Stimulated activated naive CD8-positive, alpha-beta T cell treated with anti-CD3 and anti-CD28 coated beads, Interleukin-15, amount 100 ng/mL, for 72 hours (primary cell): ENCODE data around the gene CACNA1G.

Experiments used
- ATAC-seq: fragments of 150-1000 bp; cut with Tn5 transposase; 2 replicates; pipeline ENCODE4 v1.10.0; 2021; ENCODE audit warnings: mild to moderate bottlenecking, moderate library complexity
- DNase-seq, 2 donors: peaks; one replicate each; pipeline ENCODE4 v3.0.0; 2021 to 2022
- H3K27ac Mint-ChIP-seq, 2 donors: one replicate each; pipeline ENCODE4 v1.8.0; 2022; ENCODE audit warnings: mild to moderate bottlenecking in 2 of 2, mixed read lengths in 2 of 2, moderate library complexity in 2 of 2
- H3K27me3 Mint-ChIP-seq: one replicate; pipeline ENCODE4 v1.8.0; 2022; ENCODE audit warnings: mixed read lengths
- H3K4me1 Mint-ChIP-seq: one replicate; pipeline ENCODE4 v1.8.0; 2022; ENCODE audit warnings: mild to moderate bottlenecking, mixed read lengths
- H3K4me3 Mint-ChIP-seq, 2 donors: one replicate each; pipeline ENCODE4 v1.8.0; 2022; ENCODE audit warnings: mild to moderate bottlenecking in 2 of 2, mixed read lengths in 2 of 2, moderate library complexity in 1 of 2
- H3K9me3 Mint-ChIP-seq, 2 donors: one replicate each; pipeline ENCODE4 v1.8.0; 2022; ENCODE audit warnings: mixed read lengths in 2 of 2

CACNA1G gene

DNA sequence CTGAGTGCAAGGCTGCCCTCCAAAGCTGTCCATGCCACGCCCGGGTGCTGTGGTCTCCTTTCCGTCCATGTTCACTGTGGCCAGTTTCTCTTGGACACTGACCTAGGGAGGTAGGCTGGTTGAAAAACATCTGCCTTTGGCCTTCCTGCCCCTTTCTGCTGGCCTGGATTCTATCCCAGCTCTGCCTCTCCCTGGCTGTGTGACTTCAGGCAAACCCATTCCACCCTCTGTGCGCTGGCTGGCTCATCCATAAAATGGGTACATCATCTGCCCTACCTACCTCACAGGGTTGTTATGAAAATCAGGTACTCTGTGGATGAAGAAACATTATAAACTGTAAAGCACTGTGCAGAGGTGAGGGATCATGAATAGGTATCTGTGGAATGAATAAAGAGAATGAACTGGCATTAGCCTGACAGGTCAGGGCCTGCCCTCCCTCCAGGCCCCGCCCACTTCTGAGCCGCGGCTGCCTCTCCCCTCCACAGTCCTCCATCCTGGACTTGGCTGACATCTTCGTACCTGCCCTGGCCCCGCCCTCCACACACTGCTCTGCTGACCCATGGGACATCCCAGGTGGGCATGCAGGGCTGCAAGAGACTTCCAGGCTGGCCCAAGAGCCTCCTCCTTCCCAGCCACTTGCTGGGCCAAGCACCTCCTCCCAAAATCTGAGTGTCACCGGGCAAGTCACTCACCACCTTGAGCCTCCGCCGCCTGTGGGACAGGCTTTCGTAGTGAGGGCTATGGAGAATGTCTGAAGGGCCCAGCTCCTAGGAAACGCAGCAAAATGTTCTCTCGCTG is 20.6 kb upstream of the CACNA1G start:
- H3K4me1 Mint-ChIP-seq, result peaks cover 18% of the 10 kb centered on the region
- no peak overlapping the region for H3K4me3 Mint-ChIP-seq
- ATAC-seq, result no peak
- DNase-seq, result no peak
- peaks cover 23% of the 10 kb centered on the region for H3K27me3 Mint-ChIP-seq
- H3K9me3 Mint-ChIP-seq, result no peaks in the 10 kb centered on the region
- peak overlapping the region in 1 of 2 donors; percentile 48 for H3K27ac Mint-ChIP-seq

DNA sequence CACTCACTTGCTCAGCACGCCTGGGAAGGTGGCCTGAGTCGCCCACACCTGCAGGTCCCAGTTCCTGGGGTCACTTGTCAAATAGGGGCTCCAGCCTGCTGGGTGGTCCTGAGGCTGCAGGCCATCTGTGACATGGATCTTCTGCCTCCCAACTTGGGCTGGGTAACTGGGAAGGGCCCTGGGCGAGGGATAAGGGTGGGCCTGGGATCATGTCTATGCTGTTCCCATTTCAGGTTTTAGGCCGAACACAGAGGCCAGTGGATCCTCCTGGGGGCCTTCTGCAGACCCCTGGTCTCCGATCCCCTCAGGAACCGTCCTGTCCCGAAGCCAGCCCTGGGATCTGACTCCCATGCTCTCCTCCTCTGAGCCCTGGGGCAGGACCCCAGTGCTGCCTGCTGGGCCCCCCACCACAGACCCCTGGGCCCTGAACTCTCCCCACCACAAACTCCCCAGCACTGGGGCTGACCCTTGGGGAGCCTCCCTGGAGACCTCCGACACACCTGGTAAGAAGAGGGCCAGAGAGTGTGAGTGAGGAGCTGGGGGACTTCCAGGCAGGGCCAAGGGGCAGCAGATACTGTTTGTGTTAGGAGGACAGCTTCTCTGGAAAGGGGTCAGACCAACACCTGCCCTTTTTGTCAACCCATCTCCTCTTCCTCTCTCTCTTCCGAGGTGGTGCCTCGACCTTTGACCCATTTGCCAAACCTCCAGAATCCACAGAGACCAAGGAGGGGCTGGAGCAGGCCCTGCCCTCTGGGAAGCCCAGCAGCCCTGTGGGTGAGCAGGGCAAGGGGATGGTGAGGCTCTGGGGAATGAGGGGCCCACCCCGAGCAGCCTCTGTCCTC is 19.7 kb upstream of the CACNA1G start:
- H3K27me3 Mint-ChIP-seq, result peaks cover 15% of the 10 kb centered on the region
- ATAC-seq (no peak), DNase-seq (no peak)
- peaks cover 18% of the 10 kb centered on the region for H3K4me1 Mint-ChIP-seq
- peak overlapping the region; percentile 88 to 94 for H3K4me3 Mint-ChIP-seq
- no peak overlapping the region for H3K27ac Mint-ChIP-seq
- no peaks in the 10 kb centered on the region for H3K9me3 Mint-ChIP-seq

DNA sequence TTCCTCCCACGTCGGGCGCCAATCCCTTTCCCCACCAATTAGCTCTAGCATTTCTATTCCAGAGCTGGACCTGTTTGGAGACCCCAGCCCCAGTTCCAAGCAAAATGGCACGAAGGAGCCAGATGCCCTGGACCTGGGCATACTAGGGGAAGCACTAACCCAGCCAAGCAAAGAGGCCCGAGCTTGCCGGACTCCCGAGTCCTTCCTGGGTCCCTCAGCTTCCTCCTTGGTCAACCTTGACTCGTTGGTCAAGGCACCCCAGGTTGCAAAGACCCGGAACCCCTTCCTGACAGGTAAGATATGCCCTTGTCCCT is 19.2 kb upstream of the CACNA1G start:
- DNase-seq, result no peak
- Mint-ChIP-seq H3K4me3 (peak overlapping the region; percentile 88 to 94), H3K4me1 (peaks cover 18% of the 10 kb centered on the region), H3K27me3 (peaks cover 14% of the 10 kb centered on the region), H3K9me3 (no peaks in the 10 kb centered on the region), H3K27ac (peak overlapping the region in 1 of 2 donors; percentile 11)
- no peak for ATAC-seq

DNA sequence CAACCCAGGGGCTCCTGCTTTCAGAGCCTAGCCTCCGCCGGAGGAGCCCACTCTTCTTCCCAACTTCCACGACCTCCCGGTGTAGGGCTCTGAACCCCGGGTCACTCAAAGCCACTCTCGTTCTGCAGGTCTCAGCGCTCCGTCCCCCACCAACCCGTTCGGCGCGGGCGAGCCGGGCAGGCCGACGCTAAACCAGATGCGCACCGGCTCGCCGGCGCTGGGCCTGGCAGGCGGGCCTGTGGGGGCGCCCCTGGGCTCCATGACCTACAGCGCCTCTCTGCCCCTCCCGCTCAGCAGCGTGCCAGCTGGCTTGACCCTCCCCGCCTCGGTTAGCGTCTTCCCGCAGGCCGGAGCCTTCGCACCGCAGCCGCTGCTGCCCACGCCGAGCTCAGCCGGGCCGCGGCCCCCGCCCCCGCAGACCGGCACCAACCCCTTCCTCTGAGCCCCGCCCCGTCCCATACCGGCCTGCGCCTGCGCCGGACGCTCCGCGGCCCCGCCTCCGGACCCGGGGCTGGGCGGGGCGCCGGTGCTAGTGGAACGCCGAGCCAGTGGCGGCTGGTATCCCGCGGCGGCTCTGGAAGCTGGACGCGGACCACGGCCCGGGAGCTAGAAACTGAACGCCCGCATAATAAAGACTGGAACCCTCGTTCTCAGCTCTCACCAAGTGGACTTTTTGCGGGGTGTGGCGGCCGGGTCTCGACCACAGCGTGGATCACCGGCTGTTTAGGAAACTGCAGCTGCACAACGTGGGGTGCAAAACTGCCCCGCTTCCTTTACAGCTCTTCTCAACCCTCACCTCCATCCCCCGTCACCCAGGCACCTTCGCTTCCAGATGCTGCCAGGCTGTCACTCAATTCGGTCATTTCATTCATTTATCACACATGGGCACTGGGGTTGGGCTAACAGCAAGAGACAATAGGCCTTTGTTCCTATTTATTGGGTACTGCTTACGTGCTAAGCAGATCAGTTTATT is 18.5 kb upstream of the CACNA1G start:
- H3K27ac Mint-ChIP-seq, result peak overlapping the region in 1 of 2 donors; percentile 57
- peak overlapping the region; percentile 88 to 94 for H3K4me3 Mint-ChIP-seq
- peaks cover 14% of the 10 kb centered on the region for H3K27me3 Mint-ChIP-seq
- H3K9me3 Mint-ChIP-seq, result no peaks in the 10 kb centered on the region
- DNase-seq (peak; percentile 79 to 87), ATAC-seq (peak; percentile 85)
- peaks cover 22% of the 10 kb centered on the region for H3K4me1 Mint-ChIP-seq

DNA sequence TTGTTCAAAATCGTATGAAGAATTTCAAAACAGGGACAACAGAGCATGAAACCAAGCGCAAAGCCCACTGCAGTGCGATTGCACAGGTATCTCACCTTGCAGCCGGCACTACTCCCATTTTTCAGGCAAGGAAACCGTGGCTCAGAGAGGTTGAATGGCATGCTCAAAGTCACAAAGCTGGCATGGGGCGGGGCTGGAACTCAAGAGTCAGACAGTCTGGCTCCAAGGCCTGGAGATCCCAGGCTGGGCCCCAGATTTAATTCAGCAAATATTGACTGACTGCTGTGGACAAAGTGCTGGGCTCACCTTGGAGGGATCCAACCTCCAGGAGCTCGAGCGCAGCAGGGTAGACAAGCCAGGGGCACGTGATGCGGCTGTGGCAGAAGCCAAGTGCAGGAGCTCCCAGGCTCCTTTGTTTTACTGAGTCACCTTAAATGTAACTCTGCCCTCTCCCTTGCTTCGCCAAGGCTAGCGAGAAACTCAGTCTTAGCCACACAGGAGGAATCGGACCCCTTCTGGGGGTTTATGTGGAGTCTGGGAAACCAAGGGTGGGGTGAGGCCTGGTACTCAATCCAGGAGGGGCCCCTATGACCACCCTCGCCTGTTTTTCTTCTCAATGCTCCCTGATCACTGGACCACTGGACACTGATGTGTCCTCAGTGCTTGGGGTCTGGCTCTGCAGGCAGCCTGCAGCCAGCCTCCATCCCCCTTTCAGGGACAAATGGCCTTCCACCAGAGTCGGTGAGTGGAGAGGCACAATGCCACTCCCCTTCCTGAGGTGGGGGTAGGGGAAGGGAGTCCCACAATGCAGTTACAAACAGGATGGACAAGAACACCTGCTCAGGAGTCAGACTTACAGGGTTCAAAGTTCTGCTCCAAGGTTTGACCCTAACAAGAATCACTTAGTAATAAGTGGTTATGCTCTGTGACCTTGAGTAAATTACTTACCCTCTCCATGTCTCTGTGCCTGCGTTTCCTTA is 17.4 kb upstream of the CACNA1G start:
- H3K27me3 Mint-ChIP-seq, result peaks cover 14% of the 10 kb centered on the region
- H3K9me3 Mint-ChIP-seq, result no peaks in the 10 kb centered on the region
- no peak for ATAC-seq
- H3K27ac Mint-ChIP-seq, result no peak overlapping the region
- no peak for DNase-seq
- H3K4me1 Mint-ChIP-seq, result peaks cover 29% of the 10 kb centered on the region
- peak overlapping the region in 1 of 2 donors; percentile 88 for H3K4me3 Mint-ChIP-seq

DNA sequence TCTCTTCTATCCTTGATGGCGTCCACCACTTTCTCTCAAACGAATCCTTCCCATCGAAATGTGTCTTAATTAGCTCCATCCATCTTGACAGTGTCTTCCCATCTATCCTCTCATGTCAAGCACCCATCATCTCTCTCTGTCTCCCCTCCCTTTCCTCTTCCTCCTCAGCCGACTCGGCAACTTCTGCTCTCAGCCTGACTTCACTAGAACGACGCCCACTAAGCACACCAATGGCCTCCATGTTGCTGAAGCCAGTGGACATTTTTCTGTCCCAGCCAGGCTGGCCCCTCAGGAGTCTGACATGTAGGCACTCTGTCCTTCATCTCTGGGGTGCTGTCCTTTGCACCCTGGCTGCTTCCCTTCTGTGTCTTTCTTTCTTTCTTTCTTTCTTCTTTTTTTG is 16.0 kb upstream of the CACNA1G start:
- no peak for DNase-seq
- Mint-ChIP-seq H3K27me3 (peaks cover 14% of the 10 kb centered on the region), H3K4me1 (peaks cover 30% of the 10 kb centered on the region), H3K4me3 (no peak overlapping the region), H3K27ac (no peak overlapping the region), H3K9me3 (no peaks in the 10 kb centered on the region)
- ATAC-seq, result no peak

DNA sequence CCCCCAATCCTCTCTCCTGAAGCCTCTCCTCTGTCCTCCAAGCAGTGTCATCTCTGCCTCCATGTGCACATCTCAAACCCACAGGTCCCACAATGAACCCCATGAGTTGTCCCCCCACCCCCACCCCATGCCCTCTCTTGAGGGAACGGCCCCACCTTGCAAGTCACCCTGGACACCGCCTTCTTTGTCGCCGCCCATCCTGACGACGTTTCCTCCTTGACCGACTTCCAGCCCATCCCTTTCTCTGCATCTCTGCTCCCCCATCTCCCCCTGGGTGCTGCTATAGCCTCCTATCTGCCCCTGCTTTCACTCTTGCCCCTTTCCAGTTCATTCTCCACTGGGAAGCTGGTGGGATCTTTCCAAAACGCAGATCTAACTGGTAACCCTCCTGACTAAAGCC is 15.2 kb upstream of the CACNA1G start:
- no peaks in the 10 kb centered on the region for H3K9me3 Mint-ChIP-seq
- H3K4me3 Mint-ChIP-seq, result no peak overlapping the region
- DNase-seq (no peak), ATAC-seq (no peak)
- no peak overlapping the region for H3K27ac Mint-ChIP-seq
- peaks cover 30% of the 10 kb centered on the region for H3K4me1 Mint-ChIP-seq
- H3K27me3 Mint-ChIP-seq, result peaks cover 14% of the 10 kb centered on the region

DNA sequence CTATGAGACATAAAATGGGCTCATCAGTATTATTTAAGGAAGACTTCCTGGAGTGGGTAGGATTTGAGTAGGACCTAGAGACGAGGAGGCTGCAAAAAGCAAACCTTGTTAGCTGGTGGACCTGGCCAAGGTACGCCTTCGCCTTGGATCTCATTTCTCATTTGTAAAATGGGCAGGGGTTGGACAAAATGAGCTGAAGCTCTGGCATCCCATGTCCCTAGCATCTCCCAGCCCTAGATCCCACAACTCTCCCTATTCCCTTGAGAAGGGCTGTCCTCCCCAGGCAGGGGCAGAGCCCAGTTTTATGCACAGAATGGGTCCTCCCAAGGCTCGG is 13.8 kb upstream of the CACNA1G start:
- DNase-seq, result no peak
- H3K9me3 Mint-ChIP-seq, result no peaks in the 10 kb centered on the region
- H3K4me3 Mint-ChIP-seq, result peak overlapping the region; percentile 83 to 88
- ATAC-seq, result no peak
- H3K4me1 Mint-ChIP-seq, result peaks cover 23% of the 10 kb centered on the region
- peaks cover 14% of the 10 kb centered on the region for H3K27me3 Mint-ChIP-seq
- H3K27ac Mint-ChIP-seq, result no peak overlapping the region

DNA sequence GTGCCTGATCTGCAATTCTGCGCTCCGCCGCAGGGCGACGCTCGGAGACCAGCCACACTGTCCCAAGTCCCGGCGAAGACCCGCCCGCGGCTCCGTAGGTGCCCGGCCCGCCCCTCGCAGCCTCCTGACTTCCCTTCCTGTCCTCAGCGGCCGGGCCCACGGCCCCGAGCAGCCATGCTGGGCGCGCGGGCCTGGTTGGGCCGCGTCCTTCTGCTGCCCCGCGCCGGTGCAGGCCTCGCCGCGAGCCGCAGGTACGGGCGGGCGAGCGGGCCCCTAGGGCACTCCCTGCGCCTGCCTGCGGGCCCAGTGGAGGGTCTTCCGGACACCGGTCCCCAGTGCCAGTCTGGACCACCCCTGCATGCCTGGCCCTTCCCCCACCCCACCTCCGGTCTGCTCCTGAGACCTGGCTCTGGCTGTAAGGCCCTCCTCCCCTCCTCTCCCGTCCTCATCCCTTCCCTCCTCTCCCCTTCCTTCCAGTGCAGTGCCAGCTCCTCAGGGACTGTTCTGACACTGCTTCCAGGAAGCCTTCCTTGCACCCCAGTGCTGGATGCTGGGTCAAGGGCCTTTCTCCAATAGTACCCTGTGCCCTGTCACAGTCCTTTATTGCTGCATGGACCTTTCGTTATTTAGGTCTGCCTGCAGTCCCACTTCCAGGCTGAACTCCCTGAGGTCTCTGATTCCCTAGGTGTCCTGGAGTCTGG is 13.3 kb upstream of the CACNA1G start, which contains the start of gene SPATA20:
SPATA20 (plus strand) TSS at position 140 of the 701 bp plus-strand sequence; CDS start at position 175, 35 bp downstream.
- Mint-ChIP-seq H3K27ac (peak within 1 kb of the TSS; percentile 90), H3K27me3 (peaks cover 14% of the 10 kb centered on the region), H3K9me3 (no peaks in the 10 kb centered on the region), H3K4me3 (peak within 1 kb of the TSS; percentile 83 to 88), H3K4me1 (peaks cover 18% of the 10 kb centered on the region)
- ATAC-seq (peak; percentile 94), DNase-seq (peak; percentile 88 to 92)

DNA sequence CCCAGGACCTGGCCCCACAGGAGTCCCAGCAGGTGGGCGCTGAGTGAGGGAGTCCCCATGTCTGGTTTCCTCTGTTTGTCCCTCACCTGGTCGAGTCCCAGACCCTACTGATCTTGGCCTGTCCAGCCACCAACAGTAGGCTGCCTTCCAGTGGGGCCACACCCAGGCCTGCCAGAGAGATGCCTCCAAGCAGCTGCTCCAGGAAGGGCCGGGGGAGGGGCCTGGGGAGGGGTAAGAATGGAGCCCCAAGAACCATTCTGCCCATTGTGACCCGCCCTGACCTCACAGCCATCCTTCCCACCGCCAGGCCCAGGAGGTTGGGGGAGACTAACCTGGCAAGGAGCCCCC is 12.8 kb upstream of the CACNA1G start:
- Mint-ChIP-seq H3K4me3 (peak overlapping the region; percentile 83 to 88), H3K4me1 (peaks cover 13% of the 10 kb centered on the region), H3K9me3 (no peaks in the 10 kb centered on the region), H3K27ac (peak overlapping the region; percentile 90), H3K27me3 (peaks cover 14% of the 10 kb centered on the region)
- ATAC-seq (peak; percentile 3), DNase-seq (no peak)

DNA sequence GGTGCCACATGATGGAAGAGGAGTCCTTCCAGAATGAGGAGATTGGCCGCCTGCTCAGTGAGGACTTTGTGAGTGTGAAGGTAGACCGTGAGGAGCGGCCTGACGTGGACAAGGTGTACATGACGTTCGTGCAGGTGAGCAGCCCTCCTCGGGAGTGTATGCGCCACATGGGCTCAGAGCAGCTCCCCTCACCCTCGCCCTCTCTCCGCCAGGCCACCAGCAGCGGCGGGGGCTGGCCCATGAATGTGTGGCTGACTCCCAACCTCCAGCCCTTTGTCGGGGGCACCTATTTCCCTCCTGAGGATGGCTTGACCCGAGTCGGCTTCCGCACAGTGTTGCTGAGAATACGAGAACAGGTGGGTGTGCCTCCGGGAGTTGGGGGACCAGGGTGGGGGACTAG is 11.7 kb upstream of the CACNA1G start:
- ATAC-seq (no peak), DNase-seq (no peak)
- no peak overlapping the region for H3K4me3 Mint-ChIP-seq
- no peaks in the 10 kb centered on the region for H3K9me3 Mint-ChIP-seq
- H3K27ac Mint-ChIP-seq, result no peak overlapping the region
- H3K4me1 Mint-ChIP-seq, result peaks cover 12% of the 10 kb centered on the region
- peaks cover 10% of the 10 kb centered on the region for H3K27me3 Mint-ChIP-seq

DNA sequence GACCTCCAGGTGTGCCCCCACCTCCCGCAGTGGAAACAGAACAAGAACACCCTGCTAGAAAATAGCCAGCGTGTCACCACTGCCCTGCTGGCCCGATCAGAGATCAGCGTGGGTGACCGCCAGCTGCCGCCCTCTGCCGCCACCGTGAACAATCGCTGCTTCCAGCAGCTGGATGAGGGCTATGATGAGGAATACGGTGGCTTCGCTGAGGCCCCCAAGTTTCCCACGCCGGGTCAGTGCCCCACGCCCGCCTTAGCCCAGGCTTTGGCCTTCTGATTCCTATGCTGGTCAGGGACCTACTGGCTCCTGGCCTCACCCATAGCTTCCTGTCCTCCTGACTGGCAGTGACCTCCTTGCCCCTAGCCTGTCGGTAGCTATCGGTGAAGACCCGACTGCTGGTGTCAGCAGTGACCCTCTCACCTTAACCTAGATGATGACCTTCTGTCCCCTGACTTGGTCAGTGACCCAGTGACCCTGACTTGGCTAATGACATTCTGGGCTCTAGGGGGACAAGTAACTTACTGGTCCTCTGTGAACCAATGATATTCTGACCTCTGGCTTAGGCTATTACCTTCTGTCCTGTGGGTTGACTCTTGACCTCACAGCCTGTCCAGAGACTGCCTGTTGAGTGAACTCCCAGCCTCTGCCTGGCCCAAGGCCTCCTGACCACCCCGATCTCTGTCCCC is 11.1 kb upstream of the CACNA1G start:
- no peak overlapping the region for H3K4me3 Mint-ChIP-seq
- H3K4me1 Mint-ChIP-seq, result peaks cover 12% of the 10 kb centered on the region
- no peaks in the 10 kb centered on the region for H3K9me3 Mint-ChIP-seq
- peaks cover 5% of the 10 kb centered on the region for H3K27me3 Mint-ChIP-seq
- DNase-seq (no peak), ATAC-seq (no peak)
- H3K27ac Mint-ChIP-seq, result no peak overlapping the region

DNA sequence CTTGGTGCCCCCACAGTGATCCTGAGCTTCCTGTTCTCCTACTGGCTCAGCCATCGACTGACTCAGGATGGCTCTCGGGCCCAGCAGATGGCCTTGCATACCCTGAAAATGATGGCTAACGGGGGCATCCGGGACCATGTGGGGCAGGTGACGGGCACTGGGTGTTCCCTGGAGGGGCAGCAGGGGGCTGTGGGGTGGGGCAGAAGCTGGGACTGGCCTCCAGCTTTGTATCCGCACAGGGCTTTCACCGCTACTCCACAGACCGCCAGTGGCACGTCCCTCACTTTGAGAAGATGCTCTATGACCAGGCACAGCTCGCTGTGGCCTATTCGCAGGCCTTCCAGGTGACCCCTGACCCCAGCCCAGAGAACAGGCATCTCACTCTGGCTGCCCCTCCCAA is 10.5 kb upstream of the CACNA1G start:
- Mint-ChIP-seq H3K27me3 (no peaks in the 10 kb centered on the region), H3K4me3 (no peak overlapping the region), H3K9me3 (no peaks in the 10 kb centered on the region), H3K27ac (no peak overlapping the region), H3K4me1 (peaks cover 12% of the 10 kb centered on the region)
- ATAC-seq (no peak), DNase-seq (no peak)
